HG03196 (cell line): ENCODE data around the gene PDE8A.
"Not testable (repeated sequence)": the region's sequence is repeated elsewhere in the genome, so short reads cannot be mapped to it uniquely, and the experiment has no call there.

ENCODE experiments used
- ATAC-seq: cut with Tn5 transposase; IDR thresholded peaks from one replicate; pipeline ENCODE4 v1.9.1; 2021; ENCODE audit not compliant: unreplicated experiment

Gene PDE8A

GRCh38 chr15:84960391-84961113 lies 21.1 kb upstream of the PDE8A start:
- no peak for ATAC-seq

GRCh38 chr15:84961114-84961452 lies 20.6 kb upstream of the PDE8A start:
- ATAC-seq: no peak

- ATAC-seq: no peak
Observed at GRCh38 chr15:84961707-84962106, 19.9 kb upstream of the PDE8A start.

- ATAC-seq: no peak
Observed at GRCh38 chr15:84962955-84963354, 18.7 kb upstream of the PDE8A start.

GRCh38 chr15:84967380-84967779 lies 14.3 kb upstream of the PDE8A start:
- no peak for ATAC-seq

- ATAC-seq: no peak
Observed at GRCh38 chr15:84968301-84968700, 13.4 kb upstream of the PDE8A start.

GRCh38 chr15:84969257-84969656 lies 12.4 kb upstream of the PDE8A start:
- no peak for ATAC-seq

GRCh38 chr15:84970843-84971242 lies 10.8 kb upstream of the PDE8A start:
- ATAC-seq: no peak

- ATAC-seq: no peak
Observed at GRCh38 chr15:84973492-84974460, 7.9 kb upstream of the PDE8A start.

- no peak for ATAC-seq
Observed at GRCh38 chr15:84975871-84976351, 5.7 kb upstream of the PDE8A start.

- no peak for ATAC-seq
Observed at GRCh38 chr15:84976746-84977345, 4.8 kb upstream of the PDE8A start.

GRCh38 chr15:84979651-84980050 lies 2.0 kb upstream of the PDE8A start:
- ATAC-seq: no peak

- peak; percentile 43 for ATAC-seq
Observed at GRCh38 chr15:84980196-84981053, 1.2 kb upstream of the PDE8A start.

GRCh38 chr15:84981054-84981710 lies 474 bp upstream of the PDE8A start:
- peak; percentile 60 for ATAC-seq

- no peak for ATAC-seq
Observed at GRCh38 chr15:84982301-84982920, 755 bp downstream of the PDE8A start.

GRCh38 chr15:84983294-84983693 lies 1.6 kb downstream of the PDE8A start:
- ATAC-seq: no peak

- no peak for ATAC-seq
Observed at GRCh38 chr15:84983711-84984110, 2.1 kb downstream of the PDE8A start.

GRCh38 chr15:84985158-84985557 lies 3.5 kb downstream of the PDE8A start:
- no peak for ATAC-seq

- not testable (repeated sequence) for ATAC-seq
Observed at GRCh38 chr15:84987351-84987750, 5.7 kb downstream of the PDE8A start.
